Endometrial microvascular endothelial cells (primary cell): ENCODE results near the gene SLC35F2. TPM values are rescaled to one million over a fixed set of nuclear protein-coding genes. Genes with fewer than 3 reads are reported as not detected.

ENCODE experiments used
- in situ Hi-C: cut with HindIII; loops from 2 replicates; pipeline ENCODE4 v1.10.0; 2017; ENCODE audit warnings: low sequenced_read_pairs, low pct_unique_long_range_greater_than_20kb; ENCODE audit errors: inconsistent ontology term
- total RNA-seq: library from RNA; depleted of rRNA; stranded (reverse); fragments of >200 nt; gene quantifications from one replicate; pipeline ENCODE4 v1.2.3, GENCODE V29; 2015; ENCODE audit errors: inconsistent ontology term

SLC35F2 gene
- total RNA-seq, 1 donor from 2014 or later: 71.4 TPM

- in situ Hi-C loops: no loop called here
Observed at GRCh38 chr11:107751082-107751481, 107.5 kb downstream of the SLC35F2 start.

GRCh38 chr11:107750313-107750712, 108.3 kb downstream of the SLC35F2 start:
- in situ Hi-C loops: no loop called here

- in situ Hi-C loops: no loop called here
Observed at GRCh38 chr11:107747622-107748021, 111.0 kb downstream of the SLC35F2 start.

GRCh38 chr11:107744736-107745135, 113.9 kb downstream of the SLC35F2 start:
- in situ Hi-C loops: no loop called here

- in situ Hi-C loops: no loop called here
Observed at GRCh38 chr11:107743191-107743590, 115.4 kb downstream of the SLC35F2 start.

- in situ Hi-C loops: no loop called here
Observed at GRCh38 chr11:107741044-107741823, 117.4 kb downstream of the SLC35F2 start.

Other genes starting within 250 kb of the SLC35F2 start
- gene SLN, start 146.7 kb downstream of the SLC35F2 start, total RNA-seq: not detected
- gene RAB39A, start 69.7 kb upstream of the SLC35F2 start, total RNA-seq: not detected
- 23.5 TPM for gene CUL5, start 150.1 kb upstream of the SLC35F2 start, total RNA-seq